HepG2 (cell line): ENCODE data around the gene TP53TG5. TPM values are rescaled to one million over a fixed set of nuclear protein-coding genes. Genes with fewer than 3 reads are reported as not detected.

Source experiments
- ATAC-seq: fragments of 200-7000 bp; cut with Tn5 transposase; 3 replicates; pipeline ENCODE4 v1.9.1; 2020; ENCODE audit warnings: mild to moderate bottlenecking, moderate library complexity
- BruUV-seq: library from RNA; stranded (reverse); fragments of 400-500 nt; replicated peaks from 2 replicates; lab custom pipeline; 2021; lab: Mats Ljungman, UMichigan
- CTCF ChIA-PET: fragments of 300-600 bp; formaldehyde crosslinking; extraction: SDS; loops from one replicate; lab custom pipeline; 2021; ENCODE audit warnings: low total read pairs, inconsistent platforms, low intra/inter-chr PET ratio; lab: Yijun Ruan, JAX
- POLR2A ChIA-PET: fragments of 350-600 bp; sonication (Branson Sonifier 250); formaldehyde crosslinking; loops from one replicate; lab custom pipeline; 2020; ENCODE audit warnings: antibody characterized with exemption, inconsistent platforms; lab: Yijun Ruan, JAX
- DNase-seq: peaks from one replicate; pipeline ENCODE4 v3.0.0-alpha.2; 2015; ENCODE audit warnings: low spot score
- FAIRE-seq: peaks from 3 replicates; lab custom pipeline; 2011; peaks lifted over from hg19 to GRCh38; lab: Jason Lieb, UNC
- H2AFZ ChIP-seq: one replicate; pipeline ENCODE4 v1.6.1; 2011; ENCODE audit warnings: low read length, inconsistent platforms
- H3K27ac ChIP-seq: fragments of 300-600 bp; 3 replicates; pipeline ENCODE4 v1.8.0; 2011; ENCODE audit warnings: mixed run types, mild to moderate bottlenecking, mixed read lengths, low read length, inconsistent platforms; ENCODE audit not compliant: insufficient read depth; ENCODE audit errors: extremely low read length
- H3K27me3 ChIP-seq, 2 experiments: fragments of 200-600 bp in 1 of 2; 2 replicates in 1 of 2; 3 replicates in 1 of 2; pipeline versions ENCODE4 v1.6.0 to v1.8.0; 2011; ENCODE audit warnings: low read length in 2 of 2, mild to moderate bottlenecking in 2 of 2, moderate library complexity in 2 of 2, inconsistent platforms in 1 of 2; ENCODE audit not compliant: insufficient read depth in 2 of 2, control insufficient read depth in 1 of 2
- H3K36me3 ChIP-seq, 2 experiments: fragments of 200-600 bp in 1 of 2; replicated peaks in 1 of 2; 2 replicates in 1 of 2; 3 replicates in 1 of 2; pipeline versions ENCODE4 v1.5.1 to v1.8.0; 2011; ENCODE audit warnings: low read length in 2 of 2, inconsistent platforms in 1 of 2; ENCODE audit not compliant: insufficient read depth in 2 of 2, control insufficient read depth in 1 of 2
- H3K4me1 ChIP-seq: 2 replicates; pipeline ENCODE4 v1.5.1; 2012; ENCODE audit warnings: low read length, inconsistent platforms; ENCODE audit not compliant: insufficient read depth
- H3K4me2 ChIP-seq: 2 replicates; pipeline ENCODE4 v1.6.0; 2011; ENCODE audit warnings: low read depth, low read length, inconsistent platforms
- H3K4me3 ChIP-seq, 3 experiments: fragments of 200-600 bp in 1 of 3; sonication (generic), shearing (Covaris generic) in 1 of 3; replicated peaks in 1 of 3; 2 replicates each; pipeline ENCODE4 v1.5.1; 2011 to 2016; ENCODE audit warnings: low read length in 3 of 3, inconsistent platforms in 2 of 3, low read depth in 2 of 3, mild to moderate bottlenecking in 2 of 3, control low read depth in 1 of 3, mixed read lengths in 1 of 3; ENCODE audit not compliant: insufficient read depth in 1 of 3
- H3K79me2 ChIP-seq: one replicate; pipeline ENCODE4 v1.6.1; 2011; ENCODE audit warnings: low read length, inconsistent platforms; ENCODE audit not compliant: insufficient read depth
- H3K9ac ChIP-seq: 2 replicates; pipeline ENCODE4 v1.6.0; 2011; ENCODE audit warnings: mild to moderate bottlenecking, low read depth, low read length, inconsistent platforms; ENCODE audit not compliant: insufficient read depth
- H3K9me3 ChIP-seq: 2 replicates; pipeline ENCODE4 v1.5.1; 2012; ENCODE audit warnings: mild to moderate bottlenecking, low read length
- H4K20me1 ChIP-seq: 2 replicates; pipeline ENCODE4 v1.6.0; 2011; ENCODE audit warnings: inconsistent platforms, mild to moderate bottlenecking, low read length, moderate library complexity; ENCODE audit not compliant: insufficient read depth
- FOXA3 ChIP-seq: IDR thresholded peaks from 2 replicates; pipeline ENCODE4 v1.6.1; 2016; ENCODE audit warnings: missing genetic modification reagents, missing compliant biosample characterization
- PPARG ChIP-seq: conservative IDR thresholded peaks from 2 replicates; pipeline ENCODE4 v1.6.1; 2016; ENCODE audit warnings: missing biosample characterization, missing genetic modification reagents
- WGBS: methylation state at CpG from one replicate; pipeline ENCODE4 v1.1.6; 2017; ENCODE audit warnings: low lambda C conversion rate; 5-methylcytosine and 5-hydroxymethylcytosine counted together
- in situ Hi-C: cut with HindIII; loops from 2 replicates; pipeline ENCODE4 v1.10.0; 2017; ENCODE audit warnings: low pct_unique_long_range_greater_than_20kb; ENCODE audit not compliant: extremely low pct_ligation_motif_present
- intact Hi-C: fragments of 100-400 bp; cut with micrococcal nuclease; formaldehyde crosslinking; loops from one replicate; pipeline ENCODE4 v1.10.0; 2022; ENCODE audit not compliant: unreplicated experiment
- polyA plus RNA-seq, 8 experiments: library from polyadenylated mRNA; depleted of rRNA in 3 of 8; stranded (reverse) in 7 of 8; unstranded in 1 of 8; fragments of >200 nt; fragmentation: Illumina TruSeq in 4 of 8; extraction: Trizol in 4 of 8; gene quantifications; 2 replicates each; pipeline versions ENCODE4 v1.2.1 to v1.2.3, GENCODE V29; 2011 to 2016; ENCODE audit warnings: low read depth in 4 of 8, missing spikeins in 1 of 8, mixed read lengths in 1 of 8; ENCODE audit not compliant: insufficient read depth in 1 of 8
- total RNA-seq, 5 experiments: library from RNA; depleted of rRNA; stranded (reverse); fragments of >200 nt; fragmentation: Illumina TruSeq; extraction: Trizol; gene quantifications; 2 replicates each; pipeline ENCODE4 v1.2.3, GENCODE V29; 2016; ENCODE audit warnings: low read depth in 1 of 5
- TF ChIP-seq, protein P1 (sequence below): sonication (generic); IDR thresholded peaks from 2 replicates; pipeline ENCODE4 v1.6.1; 2016; ENCODE audit warnings: low read depth, borderline replicate concordance
- TF ChIP-seq, protein P2 (sequence below), 2 experiments: sonication (generic) in 1 of 2; formaldehyde crosslinking in 1 of 2; IDR thresholded peaks; 2 replicates each; pipeline versions ENCODE4 v1.5.1 to v1.6.1; 2011 to 2020; ENCODE audit warnings: borderline replicate concordance in 1 of 2, low read depth in 1 of 2, low read length in 1 of 2, mild to moderate bottlenecking in 1 of 2, missing genetic modification reagents in 1 of 2, moderate library complexity in 1 of 2

TP53TG5 gene
- total and polyA plus RNA-seq, 2 of the 13 experiments (the other 11 are each of a cell fraction or from before 2014, with no cell fraction given): 0.11 TPM; not detected in 1

GRCh38 chr20:45404438-45404837 lies 26.3 kb upstream of the TP53TG5 start:
- ChIA-PET POLR2A (interaction anchor here (1.1 to 4.2 kb wide), 6 partner anchors 11 to 81 kb away, joined by 3 to 32 read pairs (median 4); partner anchors contain the start of genes PIGT and SYS1), CTCF (no interaction called here)
- no TSS peak for BruUV-seq
- H2AFZ ChIP-seq: no peak overlapping the region
- in situ Hi-C loops: no loop called here
- H3K9me3 ChIP-seq: peaks cover 23% of the 10 kb centered on the region
- WGBS: 57% methylated on average over 1 of the region's 1 CpG
- FAIRE-seq (no peak), ATAC-seq (no peak), DNase-seq (no peak)
- H3K27ac ChIP-seq: no peak overlapping the region
- H3K4me3 ChIP-seq: no peak overlapping the region
- H4K20me1 ChIP-seq: no peaks in the 10 kb centered on the region
- H3K79me2 ChIP-seq: no peaks in the 10 kb centered on the region
- peak; percentile 33; the same call in 1 of the 2 replicates for TF ChIP-seq PPARG
- TF ChIP-seq, protein P1, sequence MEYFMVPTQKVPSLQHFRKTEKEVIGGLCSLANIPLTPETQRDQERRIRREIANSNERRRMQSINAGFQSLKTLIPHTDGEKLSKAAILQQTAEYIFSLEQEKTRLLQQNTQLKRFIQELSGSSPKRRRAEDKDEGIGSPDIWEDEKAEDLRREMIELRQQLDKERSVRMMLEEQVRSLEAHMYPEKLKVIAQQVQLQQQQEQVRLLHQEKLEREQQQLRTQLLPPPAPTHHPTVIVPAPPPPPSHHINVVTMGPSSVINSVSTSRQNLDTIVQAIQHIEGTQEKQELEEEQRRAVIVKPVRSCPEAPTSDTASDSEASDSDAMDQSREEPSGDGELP: peak; percentile 91
- TF ChIP-seq FOXA3 (CRISPR knock-in tag): peak; percentile 50
- TF ChIP-seq, protein P2, sequence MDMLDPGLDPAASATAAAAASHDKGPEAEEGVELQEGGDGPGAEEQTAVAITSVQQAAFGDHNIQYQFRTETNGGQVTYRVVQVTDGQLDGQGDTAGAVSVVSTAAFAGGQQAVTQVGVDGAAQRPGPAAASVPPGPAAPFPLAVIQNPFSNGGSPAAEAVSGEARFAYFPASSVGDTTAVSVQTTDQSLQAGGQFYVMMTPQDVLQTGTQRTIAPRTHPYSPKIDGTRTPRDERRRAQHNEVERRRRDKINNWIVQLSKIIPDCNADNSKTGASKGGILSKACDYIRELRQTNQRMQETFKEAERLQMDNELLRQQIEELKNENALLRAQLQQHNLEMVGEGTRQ (IDR thresholded peaks at IDR 0.05; ENCODE audit: low read depth, low read length): no peak
- TF ChIP-seq, protein P2 (CRISPR knock-in tag; IDR thresholded peaks at IDR 0.05; ENCODE audit: borderline replicate concordance): no peak
- H3K4me1 ChIP-seq: peaks cover 25% of the 10 kb centered on the region
- intact Hi-C loops: no loop called here
- peaks cover 2 to 5% of the 10 kb centered on the region in 2 experiments; a peak in 2 of 5 replicates for H3K27me3 ChIP-seq
- peak overlapping the region; percentile 27; the same call in 1 of the 2 replicates for H3K4me2 ChIP-seq
- no peaks in the 10 kb centered on the region for H3K36me3 ChIP-seq
- H3K9ac ChIP-seq: no peak overlapping the region
